Stimulated activated CD4-positive, alpha-beta T cell treated with anti-CD3 and anti-CD28 coated beads, Interleukin-15, amount 100 ng/mL, for 24 hours (primary cell): ENCODE measurements around the gene DNAJC5G.
"Not testable (repeated sequence)": the region's sequence is repeated elsewhere in the genome, so short reads cannot be mapped to it uniquely, and the experiment has no call there.

Experiments used
- DNase-seq: peaks from one replicate; pipeline ENCODE4 v3.0.0-alpha.2; 2020

The DNAJC5G gene

DNA sequence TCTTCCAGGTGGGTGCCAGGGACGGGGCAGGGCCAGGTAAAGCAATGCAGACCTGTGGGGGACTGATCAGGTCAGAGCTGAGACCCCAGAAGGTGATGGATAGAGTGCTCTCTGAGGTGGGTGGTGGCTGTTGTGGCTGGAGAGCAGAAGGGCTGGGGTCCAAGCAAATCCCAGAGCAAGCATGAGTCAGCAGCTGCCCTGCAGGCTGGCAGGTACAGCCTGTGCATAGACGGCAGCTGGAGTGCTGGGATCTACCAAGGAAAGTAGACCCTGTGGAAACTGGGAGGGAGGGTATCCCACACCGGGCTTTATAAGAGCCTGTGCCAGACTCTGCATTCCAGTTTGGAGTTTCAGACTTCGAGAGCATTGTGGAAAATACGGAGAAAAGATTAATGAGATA, 7.7 kb downstream of the DNAJC5G start:
- no peak for DNase-seq

DNA sequence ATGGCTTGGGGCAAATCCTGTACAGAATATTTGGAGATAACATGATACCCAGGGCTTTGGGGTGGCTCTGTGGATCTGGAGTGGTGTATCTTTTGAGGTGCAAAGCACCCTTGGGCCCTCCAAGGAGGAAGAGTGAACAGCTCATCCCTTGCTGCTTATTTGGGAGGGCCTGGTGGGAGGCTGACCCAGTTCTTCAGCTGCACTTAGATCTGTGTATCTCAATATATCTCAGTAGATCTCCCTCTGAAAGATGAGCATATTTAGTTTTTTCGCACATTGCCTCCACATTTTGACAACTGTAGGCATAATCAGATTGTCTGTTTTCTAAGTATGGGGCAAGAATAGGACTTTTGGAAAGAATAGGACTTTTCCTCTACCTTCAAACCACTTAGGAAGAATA, 9.8 kb downstream of the DNAJC5G start:
- DNase-seq, result no peak

- no peak for DNase-seq
Observed at GRCh38 chr2:27285481-27285880, 10.2 kb downstream of the DNAJC5G start.

- no peak for DNase-seq
Observed at GRCh38 chr2:27288610-27289009, 13.4 kb downstream of the DNAJC5G start.

GRCh38 chr2:27290549-27290948, 15.3 kb downstream of the DNAJC5G start:
- no peak for DNase-seq

DNA sequence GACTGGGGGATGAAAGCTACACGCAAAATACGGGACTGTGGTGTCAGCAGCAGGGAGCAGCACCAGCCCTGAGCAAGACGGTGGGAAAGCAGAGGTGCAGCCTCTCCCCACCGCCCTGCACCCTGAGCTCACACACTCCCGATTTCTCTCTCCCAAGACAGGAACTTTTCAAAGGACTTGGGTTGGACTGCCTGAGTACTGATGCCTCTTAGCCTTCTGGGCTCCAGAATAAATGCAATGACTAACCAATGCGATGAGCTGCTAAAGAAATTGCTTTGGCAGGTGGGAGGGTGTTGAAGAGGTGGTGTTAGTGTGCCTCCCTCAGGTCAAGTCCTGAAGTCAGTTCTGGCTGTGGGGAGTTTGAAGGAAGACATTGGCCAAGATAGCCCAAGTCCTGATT, 16.6 kb downstream of the DNAJC5G start:
- DNase-seq, result no peak

- DNase-seq, result no peak
Observed at GRCh38 chr2:27294928-27295327, 19.7 kb downstream of the DNAJC5G start.

GRCh38 chr2:27296481-27296880, 21.2 kb downstream of the DNAJC5G start:
- DNase-seq, result no peak

DNA sequence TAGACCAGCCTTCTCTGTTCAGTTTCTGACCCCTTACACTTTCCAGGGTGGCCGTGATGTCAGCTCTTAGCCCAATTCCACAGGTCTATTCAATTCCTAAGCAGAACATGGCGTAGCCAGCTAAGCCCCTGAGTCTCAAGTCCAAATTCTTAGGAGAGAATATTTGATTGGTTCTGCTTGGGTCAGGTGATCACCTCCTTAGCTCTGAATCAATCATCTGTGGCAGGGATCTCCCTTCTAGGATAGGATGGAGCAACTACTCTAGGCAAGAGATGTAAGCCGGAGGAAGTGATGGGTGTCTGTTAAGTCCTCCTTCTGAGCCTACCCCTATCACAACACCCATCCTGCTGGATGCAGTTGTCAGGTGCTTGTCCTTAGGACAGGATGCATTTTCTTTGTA, 22.0 kb downstream of the DNAJC5G start:
- no peak for DNase-seq

- DNase-seq, result no peak
Observed at GRCh38 chr2:27298391-27299080, 23.3 kb downstream of the DNAJC5G start.

DNA sequence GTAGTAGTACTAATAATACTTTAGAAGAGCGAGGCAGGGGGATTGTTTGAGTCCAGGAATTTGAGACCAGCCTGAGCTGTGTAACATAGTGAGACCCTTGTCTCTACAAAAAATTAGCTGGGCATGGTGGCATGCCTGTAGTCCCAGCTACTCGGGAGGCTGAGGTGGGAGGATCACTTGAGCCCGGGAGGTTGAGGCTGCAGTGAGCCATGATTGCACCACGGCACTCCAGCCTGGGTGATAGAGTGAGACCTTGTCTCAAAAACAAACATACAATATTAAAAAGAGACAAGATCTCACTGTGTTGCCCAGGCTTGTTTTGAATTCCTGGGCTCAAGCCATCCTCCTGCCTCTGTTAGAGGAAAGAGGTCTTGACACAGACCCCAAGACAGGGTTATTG, 25.4 kb downstream of the DNAJC5G start:
- DNase-seq, result not testable (repeated sequence)

DNA sequence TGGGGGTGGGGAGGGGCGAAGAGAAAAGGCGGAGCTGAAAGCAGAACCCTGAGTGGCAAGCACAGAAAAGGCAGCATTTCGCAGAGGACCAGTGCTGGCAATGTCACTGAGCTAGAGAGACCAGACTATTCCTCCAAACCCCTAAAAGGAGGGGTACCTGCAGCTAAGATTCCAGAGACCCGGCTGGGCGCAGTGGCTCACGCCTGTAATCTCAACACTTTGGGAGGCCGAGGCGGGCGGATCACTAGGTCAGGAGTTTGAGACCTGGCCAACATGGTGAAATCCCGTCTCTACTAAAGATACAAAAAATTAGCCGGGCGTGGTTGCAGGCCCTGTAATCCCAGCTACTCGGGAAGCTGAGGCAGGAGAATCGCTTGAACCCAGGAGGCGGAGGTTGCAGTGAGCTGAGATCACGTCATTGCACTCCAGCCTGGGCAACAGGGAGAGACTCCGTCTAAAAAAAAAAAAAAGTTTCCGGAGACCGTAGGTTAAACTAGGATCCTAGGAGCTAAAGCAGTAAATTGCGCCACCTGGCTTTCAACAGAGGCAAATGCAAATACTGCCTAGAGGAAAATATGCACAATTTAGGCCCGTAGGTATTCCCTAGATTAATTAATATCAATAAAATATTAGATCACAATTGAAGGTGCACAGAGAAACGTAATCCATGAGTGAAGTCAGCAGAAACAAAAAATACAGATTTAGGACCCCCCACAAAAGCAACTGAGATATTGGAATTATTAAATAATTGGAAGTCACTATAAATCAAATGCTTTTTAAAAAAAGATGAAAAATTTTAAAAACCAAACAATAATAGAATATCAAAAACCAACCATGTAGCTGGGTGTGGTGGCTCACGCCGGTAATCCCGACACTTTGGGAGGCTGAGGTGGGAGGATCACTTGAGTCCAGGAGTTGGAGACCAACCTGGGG, 28.1 kb downstream of the DNAJC5G start:
- DNase-seq, result peak; percentile 59

GRCh38 chr2:27304488-27305240, 29.4 kb downstream of the DNAJC5G start:
- DNase-seq, result no peak

GRCh38 chr2:27305516-27305915, 30.3 kb downstream of the DNAJC5G start:
- no peak for DNase-seq

- no peak for DNase-seq
Observed at GRCh38 chr2:27306136-27306535, 30.9 kb downstream of the DNAJC5G start.

DNA sequence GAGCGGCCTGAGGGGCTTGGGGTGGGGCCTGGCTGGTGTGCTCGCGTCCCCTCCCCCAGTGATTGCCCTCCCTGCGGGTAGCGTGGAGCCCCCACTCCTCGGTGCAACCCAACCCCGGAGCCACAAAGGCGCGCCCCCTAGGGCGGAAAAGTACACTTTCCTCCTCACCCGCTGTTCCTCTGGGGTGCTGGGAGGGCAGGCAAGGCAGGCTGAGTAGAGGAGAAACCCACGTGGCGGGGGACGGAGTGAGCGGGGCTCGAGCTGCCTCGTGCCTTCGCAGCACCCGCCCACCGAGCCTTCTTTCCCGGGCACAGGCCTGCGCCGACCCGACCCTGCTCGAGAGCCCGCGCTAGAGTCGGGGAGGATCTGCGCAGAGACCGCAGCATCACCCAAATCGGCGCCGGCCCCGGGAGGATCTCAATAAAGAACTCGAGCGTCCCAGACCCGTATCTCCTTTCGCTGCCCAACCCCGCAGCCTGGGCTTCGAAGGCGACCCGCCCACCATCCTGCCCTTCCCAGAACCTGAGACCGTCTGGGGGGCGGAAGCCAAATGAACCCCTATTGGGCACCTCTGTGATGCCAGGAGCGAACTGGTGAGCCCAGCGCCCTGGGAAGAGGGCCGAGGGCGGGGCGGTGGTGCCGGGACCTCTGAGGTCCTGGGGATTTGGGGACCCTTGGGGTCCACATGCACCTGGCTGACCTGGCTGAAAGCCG, 31.5 kb downstream of the DNAJC5G start:
- peak; percentile 61 for DNase-seq

GRCh38 chr2:27307287-27307544, 32.0 kb downstream of the DNAJC5G start:
- DNase-seq, result no peak

DNA sequence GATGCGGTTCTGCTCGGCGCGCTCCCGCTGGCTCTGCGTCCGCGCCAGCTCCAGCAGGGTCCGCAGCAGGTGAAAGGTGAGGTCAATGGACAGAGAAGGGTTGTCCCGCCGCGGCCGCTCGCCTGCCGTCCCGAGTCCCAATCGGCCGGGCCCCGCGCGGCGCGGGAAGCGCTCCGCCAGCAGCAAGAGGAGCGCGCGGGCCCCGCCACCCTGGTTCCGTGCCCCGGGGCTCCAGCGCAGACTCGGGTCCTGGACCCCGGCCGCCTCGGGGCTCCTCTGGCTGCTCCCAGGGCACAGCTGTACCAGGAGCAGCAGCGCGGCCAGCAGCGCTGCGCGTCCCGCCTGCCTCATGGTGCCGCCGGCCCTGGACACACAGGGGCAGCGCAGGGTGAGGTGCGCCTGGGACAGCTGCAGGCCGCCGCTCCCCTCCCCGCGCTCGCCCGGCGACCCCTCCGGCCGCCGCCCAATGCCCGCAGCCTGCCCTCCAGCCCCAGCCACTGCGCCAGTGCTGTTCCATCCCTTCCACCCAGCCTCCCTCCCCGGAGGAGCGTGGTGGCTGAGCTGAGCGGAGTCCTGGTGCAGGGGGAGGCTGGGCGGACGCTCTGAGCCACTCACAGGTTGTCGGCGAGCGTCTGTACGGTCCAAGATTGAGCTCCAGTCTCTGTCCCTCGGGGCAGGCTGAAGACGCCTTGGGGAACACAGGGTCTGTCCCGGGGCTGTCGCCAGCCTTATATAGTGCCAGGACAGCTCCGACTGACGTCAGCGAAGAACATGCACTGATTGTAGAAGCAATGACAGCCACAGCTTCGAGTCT, 32.5 kb downstream of the DNAJC5G start:
- no peak for DNase-seq

DNA sequence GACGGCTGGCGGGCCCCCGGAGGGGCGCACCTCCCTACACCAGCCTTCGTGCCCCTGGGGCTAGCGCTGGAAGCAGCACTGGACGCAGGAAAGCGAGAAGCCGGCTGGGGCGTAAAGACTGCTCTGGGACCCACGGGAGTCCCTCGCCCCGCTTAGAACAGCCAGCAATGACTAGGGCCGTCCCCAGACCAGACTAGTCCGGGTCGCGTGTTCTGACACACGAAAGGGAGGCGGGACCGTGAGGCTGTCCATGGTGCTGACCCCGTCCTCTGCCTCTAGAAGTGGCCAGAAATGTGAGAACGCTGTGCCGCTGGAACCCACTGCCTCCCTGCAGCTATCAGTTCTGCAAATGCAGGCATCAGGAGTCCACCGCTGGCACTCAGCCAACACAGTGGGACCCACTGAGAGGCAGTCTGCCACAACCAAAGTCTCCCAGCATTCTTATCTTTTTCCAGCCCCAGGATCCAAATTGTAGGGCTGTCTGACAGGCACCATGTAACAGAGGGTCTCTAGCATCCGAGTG, 33.2 kb downstream of the DNAJC5G start, which contains the start of gene UCN:
Gene UCN (minus strand): TSS at position 87 of the 523 bp plus-strand sequence. CDS start 550 bp downstream, outside the sequence.
- DNase-seq, result peak; percentile 13

- DNase-seq, result no peak
Observed at GRCh38 chr2:27309651-27310050, 34.4 kb downstream of the DNAJC5G start.

- DNase-seq, result no peak
Observed at GRCh38 chr2:27312152-27312551, 36.9 kb downstream of the DNAJC5G start.
